ENCODE measurements around the gene UBE2D2.

The UBE2D2 gene

DNA sequence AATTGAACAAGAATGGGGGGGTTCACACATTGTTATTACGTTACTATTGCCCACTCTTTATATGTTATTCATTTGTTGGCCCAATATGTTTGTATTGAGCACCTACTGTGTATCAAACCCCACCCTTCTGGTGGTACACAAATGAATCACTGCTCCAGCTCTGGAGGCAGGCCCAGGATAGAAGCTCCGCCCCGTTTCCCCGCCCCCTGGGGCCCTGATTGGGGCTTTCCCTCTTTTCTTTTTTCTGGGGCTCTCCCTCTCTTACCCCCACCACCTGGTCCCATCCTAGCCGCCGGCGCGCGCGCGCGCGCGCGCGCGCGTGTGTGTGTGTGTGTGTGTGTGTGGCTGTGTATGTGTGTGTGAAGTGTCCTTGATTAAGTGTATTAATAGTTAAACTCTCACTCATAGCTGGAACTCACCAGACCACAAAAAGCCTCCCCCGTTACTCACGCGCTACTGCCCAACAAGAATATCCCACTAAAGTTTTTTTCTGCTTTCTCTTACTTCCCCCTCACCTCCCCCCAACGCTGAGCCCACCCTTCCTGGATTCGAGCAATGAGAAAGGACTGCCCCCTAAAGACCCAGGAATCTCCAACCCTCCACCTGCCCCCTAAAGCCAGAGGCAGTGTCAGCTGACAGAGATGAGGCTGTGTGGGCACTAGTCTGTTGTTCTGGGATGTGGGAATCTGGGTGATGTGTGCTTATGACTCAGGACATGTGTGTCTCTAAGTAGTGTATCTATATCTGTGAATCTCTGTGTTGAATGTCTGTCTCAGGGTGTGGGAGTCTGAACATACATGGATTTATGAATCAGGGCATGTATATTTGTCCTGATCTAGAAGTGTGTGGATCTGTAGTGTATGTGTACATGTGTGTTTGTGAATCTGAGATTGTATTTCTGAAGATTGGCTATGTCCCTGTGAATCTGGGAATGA, 91.0 kb downstream of the UBE2D2 start:
- Histone ChIP-seq H3K9ac (ENCODE audit: low read length) (peak overlapping the region; percentile 76), H3K9me3 (ENCODE audit: control insufficient read depth, low read length) (no peaks in the 10 kb centered on the region), H3K36me3 (ENCODE audit: control insufficient read depth, insufficient read depth, low read length, severe bottlenecking) (no peaks in the 10 kb centered on the region), H3K4me1 (ENCODE audit: control insufficient read depth, insufficient read depth, low read length) (peaks cover 68% of the 10 kb centered on the region), H3K4me3 (ENCODE audit: low read length) (peak overlapping the region; percentile 91), H3K27me3 (replicated peaks; ENCODE audit: control insufficient read depth, insufficient read depth, low read length) (no peaks in the 10 kb centered on the region)
- DNase-seq (ENCODE audit: low read depth), result peak; percentile 90

DNA sequence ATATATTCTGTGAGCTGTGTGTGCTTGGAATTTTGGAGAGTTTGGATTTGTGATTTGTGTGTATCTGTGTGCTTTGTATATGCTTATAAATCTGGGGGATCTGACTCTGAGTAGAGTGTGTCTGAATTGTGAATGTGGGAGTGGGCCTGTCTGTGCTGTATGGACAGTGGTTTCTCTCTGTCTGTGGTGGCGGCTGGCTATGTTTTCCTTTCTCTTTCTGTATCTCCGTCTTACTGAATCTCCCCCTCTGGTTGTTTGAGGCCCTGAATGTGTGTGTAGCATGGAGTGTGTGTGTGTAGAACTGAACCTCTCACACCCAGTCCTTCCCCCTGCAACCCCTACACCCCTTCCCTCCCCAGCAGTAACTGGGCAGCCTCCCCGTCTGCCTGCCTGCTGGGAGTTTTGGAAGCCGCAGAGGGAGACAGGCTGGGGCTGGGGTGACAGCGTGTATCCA, 91.7 kb downstream of the UBE2D2 start:
- no peaks in the 10 kb centered on the region for H3K9me3 ChIP-seq (ENCODE audit: control insufficient read depth, low read length)
- H3K4me1 ChIP-seq (ENCODE audit: control insufficient read depth, insufficient read depth, low read length), result peaks cover 67% of the 10 kb centered on the region
- no peaks in the 10 kb centered on the region for H3K27me3 ChIP-seq (replicated peaks; ENCODE audit: control insufficient read depth, insufficient read depth, low read length)
- no peaks in the 10 kb centered on the region for H3K36me3 ChIP-seq (ENCODE audit: control insufficient read depth, insufficient read depth, low read length, severe bottlenecking)
- peak overlapping the region; percentile 91 for H3K4me3 ChIP-seq (ENCODE audit: low read length)
- DNase-seq (ENCODE audit: low read depth), result peak; percentile 64
- peak overlapping the region; percentile 76 for H3K9ac ChIP-seq (ENCODE audit: low read length)

- DNase-seq (ENCODE audit: low read depth), result peak; percentile 30
- Histone ChIP-seq H3K4me3 (ENCODE audit: low read length) (peak overlapping the region; percentile 91), H3K9me3 (ENCODE audit: control insufficient read depth, low read length) (no peaks in the 10 kb centered on the region), H3K27me3 (replicated peaks; ENCODE audit: control insufficient read depth, insufficient read depth, low read length) (no peaks in the 10 kb centered on the region), H3K36me3 (ENCODE audit: control insufficient read depth, insufficient read depth, low read length, severe bottlenecking) (no peaks in the 10 kb centered on the region), H3K4me1 (ENCODE audit: control insufficient read depth, insufficient read depth, low read length) (peaks cover 74% of the 10 kb centered on the region), H3K9ac (ENCODE audit: low read length) (peak overlapping the region; percentile 76)
Observed at GRCh38 chr5:139653616-139654015, 92.5 kb downstream of the UBE2D2 start.

- Histone ChIP-seq H3K9me3 (ENCODE audit: control insufficient read depth, low read length) (no peaks in the 10 kb centered on the region), H3K4me3 (ENCODE audit: low read length) (no peak overlapping the region), H3K9ac (ENCODE audit: low read length) (peak overlapping the region; percentile 76), H3K27me3 (replicated peaks; ENCODE audit: control insufficient read depth, insufficient read depth, low read length) (no peaks in the 10 kb centered on the region), H3K36me3 (ENCODE audit: control insufficient read depth, insufficient read depth, low read length, severe bottlenecking) (no peaks in the 10 kb centered on the region), H3K4me1 (ENCODE audit: control insufficient read depth, insufficient read depth, low read length) (peaks cover 82% of the 10 kb centered on the region)
- DNase-seq (ENCODE audit: low read depth), result no peak
Observed at GRCh38 chr5:139654464-139654863, 93.3 kb downstream of the UBE2D2 start.

DNA sequence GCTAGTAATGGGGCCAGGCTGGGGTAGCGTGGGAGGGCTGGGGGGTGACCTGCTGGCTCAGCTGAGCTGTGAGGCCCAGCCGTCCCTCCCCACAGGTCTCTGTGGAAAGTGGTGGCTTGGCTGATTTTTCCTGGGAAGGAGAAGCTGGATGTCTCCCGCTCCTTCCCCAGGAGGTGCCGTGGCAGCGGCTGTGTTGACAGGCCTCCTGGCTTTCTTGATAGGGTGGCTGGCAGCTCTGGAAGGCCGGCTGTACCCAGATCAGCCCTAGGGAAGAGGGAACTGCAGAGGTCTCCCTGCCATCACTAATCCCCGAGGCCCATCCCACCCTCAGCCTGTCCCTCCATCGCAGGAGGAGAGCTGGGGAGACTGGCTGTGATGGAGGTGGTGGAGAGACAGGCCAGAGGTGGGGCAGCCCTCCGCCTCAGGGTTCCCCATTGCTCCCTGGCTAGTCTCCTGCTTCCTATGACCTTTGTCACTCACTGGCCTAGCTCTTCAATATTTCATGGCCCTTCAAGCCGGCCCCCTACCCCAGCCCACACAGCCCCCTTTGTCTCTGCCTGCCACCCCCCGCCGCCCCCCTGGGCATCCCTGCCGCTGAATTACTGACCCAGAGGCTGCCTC, 93.8 kb downstream of the UBE2D2 start:
- Histone ChIP-seq H3K36me3 (ENCODE audit: control insufficient read depth, insufficient read depth, low read length, severe bottlenecking) (no peaks in the 10 kb centered on the region), H3K4me1 (ENCODE audit: control insufficient read depth, insufficient read depth, low read length) (peaks cover 88% of the 10 kb centered on the region), H3K4me3 (ENCODE audit: low read length) (no peak overlapping the region), H3K27me3 (replicated peaks; ENCODE audit: control insufficient read depth, insufficient read depth, low read length) (no peaks in the 10 kb centered on the region), H3K9me3 (ENCODE audit: control insufficient read depth, low read length) (no peaks in the 10 kb centered on the region), H3K9ac (ENCODE audit: low read length) (peak overlapping the region; percentile 76)
- peak; percentile 24 for DNase-seq (ENCODE audit: low read depth)

- Histone ChIP-seq H3K9ac (ENCODE audit: low read length) (peak overlapping the region; percentile 71), H3K4me3 (ENCODE audit: low read length) (peak overlapping the region; percentile 49), H3K9me3 (ENCODE audit: control insufficient read depth, low read length) (no peaks in the 10 kb centered on the region), H3K36me3 (ENCODE audit: control insufficient read depth, insufficient read depth, low read length, severe bottlenecking) (no peaks in the 10 kb centered on the region), H3K4me1 (ENCODE audit: control insufficient read depth, insufficient read depth, low read length) (peaks cover 90% of the 10 kb centered on the region), H3K27me3 (replicated peaks; ENCODE audit: control insufficient read depth, insufficient read depth, low read length) (no peaks in the 10 kb centered on the region)
- DNase-seq (ENCODE audit: low read depth), result peak; percentile 90
Observed at GRCh38 chr5:139655727-139656271, 94.7 kb downstream of the UBE2D2 start.

- Histone ChIP-seq H3K4me3 (ENCODE audit: low read length) (peak overlapping the region; percentile 74), H3K4me1 (ENCODE audit: control insufficient read depth, insufficient read depth, low read length) (peaks cover 85% of the 10 kb centered on the region), H3K9ac (ENCODE audit: low read length) (peak overlapping the region; percentile 91), H3K27me3 (replicated peaks; ENCODE audit: control insufficient read depth, insufficient read depth, low read length) (no peaks in the 10 kb centered on the region), H3K9me3 (ENCODE audit: control insufficient read depth, low read length) (no peaks in the 10 kb centered on the region), H3K36me3 (ENCODE audit: control insufficient read depth, insufficient read depth, low read length, severe bottlenecking) (no peaks in the 10 kb centered on the region)
- peak; percentile 52 for DNase-seq (ENCODE audit: low read depth)
Observed at GRCh38 chr5:139657363-139658321, 96.5 kb downstream of the UBE2D2 start.

DNA sequence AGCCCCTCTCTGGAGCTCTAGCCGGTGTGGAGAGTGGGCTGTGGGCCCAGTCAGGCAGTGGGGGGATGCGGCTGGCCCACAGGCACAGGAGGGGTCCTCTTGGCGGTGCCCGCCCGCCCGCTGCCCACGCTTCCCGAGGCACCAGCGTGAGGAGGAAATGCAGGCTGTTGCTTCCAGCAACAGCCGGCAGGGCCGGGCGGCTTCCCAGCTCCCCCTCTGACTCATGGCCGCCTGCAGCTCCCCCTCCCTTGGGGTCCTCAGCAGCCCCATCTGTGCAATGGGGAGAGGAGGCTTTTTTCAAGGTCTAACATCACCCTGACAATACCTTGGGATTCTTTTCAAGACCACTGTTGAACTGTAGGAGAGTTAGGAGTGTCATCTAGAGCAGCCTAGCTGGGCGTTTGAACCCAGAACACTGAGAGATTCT, 97.4 kb downstream of the UBE2D2 start:
- no peaks in the 10 kb centered on the region for H3K27me3 ChIP-seq (replicated peaks; ENCODE audit: control insufficient read depth, insufficient read depth, low read length)
- no peaks in the 10 kb centered on the region for H3K9me3 ChIP-seq (ENCODE audit: control insufficient read depth, low read length)
- peak; percentile 43 for DNase-seq (ENCODE audit: low read depth)
- peak overlapping the region; percentile 74 for H3K4me3 ChIP-seq (ENCODE audit: low read length)
- H3K36me3 ChIP-seq (ENCODE audit: control insufficient read depth, insufficient read depth, low read length, severe bottlenecking), result no peaks in the 10 kb centered on the region
- H3K9ac ChIP-seq (ENCODE audit: low read length), result peak overlapping the region; percentile 91
- H3K4me1 ChIP-seq (ENCODE audit: control insufficient read depth, insufficient read depth, low read length), result peaks cover 78% of the 10 kb centered on the region

DNA sequence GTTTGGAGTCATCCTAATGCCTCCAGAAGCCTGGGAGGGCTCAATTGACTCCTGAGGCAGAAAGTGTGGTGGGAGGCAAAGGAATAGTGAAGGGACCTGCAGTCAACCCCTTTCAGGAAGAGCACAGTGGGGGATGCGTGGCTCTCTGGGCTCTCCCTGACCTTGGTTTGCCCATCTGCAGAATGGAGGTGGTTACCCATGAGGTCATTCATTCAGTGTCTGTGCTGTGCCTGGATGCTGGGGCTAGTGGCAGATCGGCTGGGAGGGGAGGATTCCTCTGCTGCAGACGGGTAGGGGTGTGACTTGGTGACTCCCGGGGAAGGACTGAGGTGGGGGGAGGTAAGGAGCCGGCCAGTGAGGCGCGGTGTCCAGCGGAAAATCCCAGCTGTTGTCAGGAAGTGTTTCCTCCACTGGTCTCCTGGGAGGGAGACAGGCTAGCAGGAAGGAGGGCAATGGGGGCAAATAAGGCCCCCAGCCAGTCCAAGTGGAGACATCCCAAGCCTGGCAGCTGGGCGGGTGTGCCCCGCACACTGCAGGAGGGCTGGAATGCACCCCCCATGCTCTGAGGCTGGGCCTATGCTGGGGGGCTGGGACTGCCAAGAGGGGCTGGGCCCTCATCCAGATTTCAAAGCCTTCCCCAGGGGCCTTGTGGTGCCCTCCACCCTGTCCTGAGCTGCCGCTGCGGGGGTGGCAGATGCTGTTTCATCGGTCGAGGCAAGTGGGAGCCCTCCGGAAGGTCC, 98.0 kb downstream of the UBE2D2 start:
- H3K9me3 ChIP-seq (ENCODE audit: control insufficient read depth, low read length), result no peaks in the 10 kb centered on the region
- peak; percentile 76 for DNase-seq (ENCODE audit: low read depth)
- H3K4me3 ChIP-seq (ENCODE audit: low read length), result peak overlapping the region; percentile 74
- peak overlapping the region; percentile 91 for H3K9ac ChIP-seq (ENCODE audit: low read length)
- H3K27me3 ChIP-seq (replicated peaks; ENCODE audit: control insufficient read depth, insufficient read depth, low read length), result no peaks in the 10 kb centered on the region
- H3K4me1 ChIP-seq (ENCODE audit: control insufficient read depth, insufficient read depth, low read length), result peaks cover 77% of the 10 kb centered on the region
- no peaks in the 10 kb centered on the region for H3K36me3 ChIP-seq (ENCODE audit: control insufficient read depth, insufficient read depth, low read length, severe bottlenecking)

DNA sequence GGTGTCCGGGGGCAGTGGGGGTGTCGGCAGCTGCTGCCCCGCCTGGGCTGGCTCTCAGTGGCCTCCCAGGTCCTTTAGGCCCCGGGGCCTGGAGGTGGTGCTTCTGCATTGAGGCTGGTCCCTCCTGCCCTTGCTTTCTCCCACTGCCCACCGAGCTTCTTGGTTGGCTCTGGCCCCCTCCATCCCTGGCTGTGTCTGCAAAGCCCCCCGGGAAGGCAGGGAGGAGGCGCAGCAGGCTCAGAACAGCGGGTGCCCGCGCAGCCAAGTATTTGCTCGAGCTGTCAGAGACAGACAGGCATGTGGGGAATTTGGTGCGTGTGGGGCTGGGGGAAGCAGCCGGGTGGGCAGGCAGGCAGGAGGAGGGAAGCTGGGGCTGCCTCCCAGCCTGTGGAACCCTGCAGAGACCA, 98.6 kb downstream of the UBE2D2 start:
- H3K9me3 ChIP-seq (ENCODE audit: control insufficient read depth, low read length), result no peaks in the 10 kb centered on the region
- peak overlapping the region; percentile 91 for H3K9ac ChIP-seq (ENCODE audit: low read length)
- H3K4me1 ChIP-seq (ENCODE audit: control insufficient read depth, insufficient read depth, low read length), result peaks cover 77% of the 10 kb centered on the region
- peak overlapping the region; percentile 74 for H3K4me3 ChIP-seq (ENCODE audit: low read length)
- H3K36me3 ChIP-seq (ENCODE audit: control insufficient read depth, insufficient read depth, low read length, severe bottlenecking), result no peaks in the 10 kb centered on the region
- H3K27me3 ChIP-seq (replicated peaks; ENCODE audit: control insufficient read depth, insufficient read depth, low read length), result no peaks in the 10 kb centered on the region
- peak; percentile 53 for DNase-seq (ENCODE audit: low read depth)
